Suprapubic skin (tissue), 4 donors: Measurements from ENCODE around the gene EBP.
"Not testable (repeated sequence)": the region's sequence is repeated elsewhere in the genome, so short reads cannot be mapped to it uniquely, and the experiment has no call there.

ENCODE experiments used
- EP300 ChIP-seq: sonication (generic); formaldehyde crosslinking; IDR thresholded peaks from one replicate; pipeline ENCODE4 v1.6.1; 2017; ENCODE audit warnings: antibody characterized with exemption
- POLR2A ChIP-seq, 2 donors: fragments of 450-650 bp; IDR thresholded peaks; one replicate each; pipeline ENCODE4 v1.6.1; 2017; ENCODE audit warnings: antibody characterized with exemption in 2 of 2, mild to moderate bottlenecking in 2 of 2, moderate library complexity in 2 of 2
- POLR2AphosphoS5 ChIP-seq, 3 donors: sonication (generic); formaldehyde crosslinking; IDR thresholded peaks; one replicate each; pipeline ENCODE4 v1.6.1; 2017; ENCODE audit warnings: antibody characterized with exemption in 3 of 3
- TF ChIP-seq, protein P1 (sequence below), 2 donors: fragments of 200-600 bp in 1 of 2; fragments of 450-650 bp in 1 of 2; sonication (generic) in 1 of 2; IDR thresholded peaks; one replicate each; pipeline ENCODE4 v1.5.1; 2016 to 2019; ENCODE audit warnings: antibody characterized with exemption in 2 of 2, mild to moderate bottlenecking in 1 of 2, moderate library complexity in 1 of 2

DNA sequence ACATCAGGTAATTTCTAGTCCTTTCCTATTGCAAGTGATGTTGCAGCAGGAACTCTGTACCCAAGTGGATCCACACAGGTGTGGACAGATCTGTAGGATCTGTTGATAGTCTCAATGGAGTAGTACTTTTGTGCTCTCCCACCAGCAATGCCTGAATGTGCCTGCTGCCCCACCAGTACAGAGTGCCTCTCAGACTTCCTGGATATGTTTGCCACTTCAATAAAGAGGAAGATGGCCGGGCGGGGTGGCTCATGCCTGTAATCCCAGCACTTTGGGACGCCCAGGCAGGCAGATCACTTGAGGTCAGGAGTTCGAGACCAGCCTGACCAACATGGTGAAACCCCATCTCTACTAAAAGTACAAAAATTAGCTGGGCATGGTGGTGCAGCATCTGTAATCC lies 2.1 kb upstream of the EBP start:
- TF ChIP-seq POLR2A (IDR thresholded peaks at IDR 0.05); POLR2AphosphoS5 (IDR thresholded peaks at IDR 0.05); EP300: not testable (repeated sequence)
- TF ChIP-seq, protein P1, sequence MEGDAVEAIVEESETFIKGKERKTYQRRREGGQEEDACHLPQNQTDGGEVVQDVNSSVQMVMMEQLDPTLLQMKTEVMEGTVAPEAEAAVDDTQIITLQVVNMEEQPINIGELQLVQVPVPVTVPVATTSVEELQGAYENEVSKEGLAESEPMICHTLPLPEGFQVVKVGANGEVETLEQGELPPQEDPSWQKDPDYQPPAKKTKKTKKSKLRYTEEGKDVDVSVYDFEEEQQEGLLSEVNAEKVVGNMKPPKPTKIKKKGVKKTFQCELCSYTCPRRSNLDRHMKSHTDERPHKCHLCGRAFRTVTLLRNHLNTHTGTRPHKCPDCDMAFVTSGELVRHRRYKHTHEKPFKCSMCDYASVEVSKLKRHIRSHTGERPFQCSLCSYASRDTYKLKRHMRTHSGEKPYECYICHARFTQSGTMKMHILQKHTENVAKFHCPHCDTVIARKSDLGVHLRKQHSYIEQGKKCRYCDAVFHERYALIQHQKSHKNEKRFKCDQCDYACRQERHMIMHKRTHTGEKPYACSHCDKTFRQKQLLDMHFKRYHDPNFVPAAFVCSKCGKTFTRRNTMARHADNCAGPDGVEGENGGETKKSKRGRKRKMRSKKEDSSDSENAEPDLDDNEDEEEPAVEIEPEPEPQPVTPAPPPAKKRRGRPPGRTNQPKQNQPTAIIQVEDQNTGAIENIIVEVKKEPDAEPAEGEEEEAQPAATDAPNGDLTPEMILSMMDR (IDR thresholded peaks at IDR 0.05), result not testable (repeated sequence)
